Trophoblast cell (in vitro differentiated cells and primary cell): ENCODE measurements around the gene CFAP46.

Source experiments
- DNase-seq, 2 donors: peaks; one replicate each; pipeline ENCODE4 v3.0.0-alpha.2; 2016
- H2AFZ ChIP-seq: 2 replicates; pipeline ENCODE4 v1.6.1; 2013; ENCODE audit warnings: low read length, moderate library complexity, mild to moderate bottlenecking; ENCODE audit not compliant: insufficient read depth, poor library complexity
- H2AK5ac ChIP-seq: 2 replicates; pipeline ENCODE4 v1.6.1; 2013; ENCODE audit warnings: mild to moderate bottlenecking, low read length
- H2BK120ac ChIP-seq: 2 replicates; pipeline ENCODE4 v1.6.1; 2013; ENCODE audit warnings: low read length, mild to moderate bottlenecking, moderate library complexity; ENCODE audit not compliant: insufficient read depth, poor library complexity
- H2BK12ac ChIP-seq: 2 replicates; pipeline ENCODE4 v1.6.1; 2013; ENCODE audit warnings: mild to moderate bottlenecking, low read length, moderate library complexity
- H2BK5ac ChIP-seq: 2 replicates; pipeline ENCODE4 v1.6.1; 2013; ENCODE audit warnings: low read length, low read depth, moderate library complexity, mild to moderate bottlenecking; ENCODE audit not compliant: poor library complexity
- H3K14ac ChIP-seq: 2 replicates; pipeline ENCODE4 v1.6.1; 2013; ENCODE audit warnings: mild to moderate bottlenecking, low read length
- H3K18ac ChIP-seq: 2 replicates; pipeline ENCODE4 v1.6.1; 2013; ENCODE audit warnings: mild to moderate bottlenecking, low read length
- H3K23ac ChIP-seq: 2 replicates; pipeline ENCODE4 v1.6.1; 2013; ENCODE audit warnings: low read length
- H3K27ac ChIP-seq: 2 replicates; pipeline ENCODE4 v1.5.1; 2013; ENCODE audit warnings: low read depth, mild to moderate bottlenecking, inconsistent platforms, low read length, moderate library complexity
- H3K27me3 ChIP-seq: 2 replicates; pipeline ENCODE4 v1.6.1; 2013; ENCODE audit warnings: inconsistent platforms, mild to moderate bottlenecking, low read length, moderate library complexity; ENCODE audit not compliant: insufficient read depth
- H3K36me3 ChIP-seq, 2 experiments: 1 replicate in 1 of 2; 2 replicates in 1 of 2; pipeline ENCODE4 v1.6.1; 2013; ENCODE audit warnings: low read length in 2 of 2, mild to moderate bottlenecking in 2 of 2, moderate library complexity in 1 of 2; ENCODE audit not compliant: insufficient read depth in 2 of 2, control insufficient read depth in 1 of 2
- H3K4ac ChIP-seq: 2 replicates; pipeline ENCODE4 v1.6.1; 2013; ENCODE audit warnings: low read depth, mild to moderate bottlenecking, low read length, moderate library complexity
- H3K4me1 ChIP-seq, 2 experiments: 1 replicate in 1 of 2; 2 replicates in 1 of 2; pipeline ENCODE4 v1.6.1; 2013; ENCODE audit warnings: low read length in 2 of 2, mild to moderate bottlenecking in 2 of 2, moderate library complexity in 1 of 2; ENCODE audit not compliant: insufficient read depth in 2 of 2, control insufficient read depth in 1 of 2
- H3K4me2 ChIP-seq: 2 replicates; pipeline ENCODE4 v1.6.1; 2013; ENCODE audit warnings: inconsistent platforms, mild to moderate bottlenecking, low read length, moderate library complexity
- H3K4me3 ChIP-seq: 2 replicates; pipeline ENCODE4 v1.5.1; 2013; ENCODE audit warnings: mild to moderate bottlenecking, low read depth, low read length, inconsistent platforms
- H3K79me1 ChIP-seq: one replicate; pipeline ENCODE4 v1.6.1; 2013; ENCODE audit warnings: low read length
- H3K79me2 ChIP-seq: 2 replicates; pipeline ENCODE4 v1.6.1; 2013; ENCODE audit warnings: low read length, mild to moderate bottlenecking; ENCODE audit not compliant: control insufficient read depth, insufficient read depth, poor library complexity
- H3K9ac ChIP-seq: 2 replicates; pipeline ENCODE4 v1.6.1; 2013; ENCODE audit warnings: mild to moderate bottlenecking, low read length
- H3K9me3 ChIP-seq: 2 replicates; pipeline ENCODE4 v1.6.1; 2013; ENCODE audit warnings: low read depth, mild to moderate bottlenecking, control low read depth, inconsistent platforms, low read length; ENCODE audit not compliant: insufficient read depth
- H4K12ac ChIP-seq: 2 replicates; pipeline ENCODE4 v1.6.1; 2013; ENCODE audit warnings: low read depth, mild to moderate bottlenecking, low read length, moderate library complexity
- H4K8ac ChIP-seq: 2 replicates; pipeline ENCODE4 v1.6.1; 2013; ENCODE audit warnings: low read depth, mild to moderate bottlenecking, low read length, moderate library complexity
- H4K91ac ChIP-seq: one replicate; pipeline ENCODE4 v1.6.1; 2013; ENCODE audit warnings: low read depth, mild to moderate bottlenecking, low read length, moderate library complexity
- WGBS: extraction: QIAGEN DNeasy Blood & Tissue Kit; methylation state at CpG from one replicate; pipeline ENCODE4 v1.1.7; 2013; ENCODE audit warnings: missing lambda C conversion rate; ENCODE audit not compliant: insufficient read length, insufficient coverage; ENCODE audit errors: extremely low coverage; 5-methylcytosine and 5-hydroxymethylcytosine counted together

Gene CFAP46

GRCh38 chr10:132939378-132939955, 2.9 kb downstream of the CFAP46 start:
- Histone ChIP-seq H3K27ac (no peak overlapping the region), H4K12ac (no peak overlapping the region), H2AFZ (no peak overlapping the region), H3K4me1 (peaks cover 0 to 2% of the 10 kb centered on the region in 2 experiments), H2BK5ac (no peak overlapping the region), H3K27me3 (no peaks in the 10 kb centered on the region), H3K14ac (no peak overlapping the region), H4K8ac (no peak overlapping the region), H3K18ac (no peak overlapping the region), H3K4me3 (no peak overlapping the region), H2BK12ac (no peak overlapping the region), H3K9me3 (peaks cover 2% of the 10 kb centered on the region), H3K4ac (no peak overlapping the region), H3K23ac (no peak overlapping the region), H3K36me3 (no peaks in the 10 kb centered on the region), H2AK5ac (no peak overlapping the region), H3K9ac (no peak overlapping the region), H3K79me1 (no peaks in the 10 kb centered on the region), H4K91ac (no peak overlapping the region), H3K79me2 (no peaks in the 10 kb centered on the region), H3K4me2 (no peak overlapping the region), H2BK120ac (no peak overlapping the region)
- no CpG with 5 or more reads among the region's 15 CpGs for WGBS
- no peak for DNase-seq

- Histone ChIP-seq H4K91ac (no peak overlapping the region), H3K14ac (no peak overlapping the region), H3K4me3 (no peak overlapping the region), H3K79me1 (no peaks in the 10 kb centered on the region), H3K4me1 (peaks cover 0 to 2% of the 10 kb centered on the region in 2 experiments), H2AFZ (no peak overlapping the region), H3K23ac (no peak overlapping the region), H2AK5ac (no peak overlapping the region), H4K12ac (no peak overlapping the region), H3K36me3 (no peaks in the 10 kb centered on the region), H3K27me3 (no peaks in the 10 kb centered on the region), H2BK5ac (no peak overlapping the region), H2BK120ac (no peak overlapping the region), H4K8ac (no peak overlapping the region), H2BK12ac (no peak overlapping the region), H3K9ac (no peak overlapping the region), H3K27ac (no peak overlapping the region), H3K79me2 (no peaks in the 10 kb centered on the region), H3K18ac (no peak overlapping the region), H3K9me3 (peaks cover 2% of the 10 kb centered on the region), H3K4me2 (no peak overlapping the region), H3K4ac (no peak overlapping the region)
- DNase-seq, result no peak
- no CpG with 5 or more reads among the region's 27 CpGs for WGBS
Measured at GRCh38 chr10:132938472-132939339, 3.7 kb downstream of the CFAP46 start.

GRCh38 chr10:132937861-132938260, 4.5 kb downstream of the CFAP46 start:
- Histone ChIP-seq H2AFZ (no peak overlapping the region), H3K4me3 (no peak overlapping the region), H3K23ac (no peak overlapping the region), H3K4me2 (no peak overlapping the region), H3K36me3 (no peaks in the 10 kb centered on the region), H4K8ac (no peak overlapping the region), H3K27me3 (no peaks in the 10 kb centered on the region), H2AK5ac (no peak overlapping the region), H3K79me2 (no peaks in the 10 kb centered on the region), H3K27ac (no peak overlapping the region), H4K91ac (no peak overlapping the region), H4K12ac (no peak overlapping the region), H3K79me1 (no peaks in the 10 kb centered on the region), H3K18ac (no peak overlapping the region), H2BK12ac (no peak overlapping the region), H2BK5ac (no peak overlapping the region), H3K14ac (no peak overlapping the region), H3K4me1 (peaks cover 0 to under 1% of the 10 kb centered on the region in 2 experiments), H3K9me3 (peaks cover 3% of the 10 kb centered on the region), H2BK120ac (no peak overlapping the region), H3K9ac (no peak overlapping the region), H3K4ac (no peak overlapping the region)
- no peak for DNase-seq
- WGBS, result no CpG with 5 or more reads among the region's 19 CpGs

- Histone ChIP-seq H3K18ac (no peak overlapping the region), H3K79me2 (no peaks in the 10 kb centered on the region), H2AFZ (no peak overlapping the region), H3K14ac (no peak overlapping the region), H3K27ac (no peak overlapping the region), H3K4me3 (no peak overlapping the region), H3K4ac (no peak overlapping the region), H3K79me1 (no peaks in the 10 kb centered on the region), H3K23ac (peak overlapping the region; percentile 67), H3K9ac (no peak overlapping the region), H3K4me1 (no peaks in the 10 kb centered on the region), H2AK5ac (no peak overlapping the region), H3K9me3 (peaks cover 3% of the 10 kb centered on the region), H3K27me3 (no peaks in the 10 kb centered on the region), H4K12ac (no peak overlapping the region), H4K91ac (no peak overlapping the region), H4K8ac (no peak overlapping the region), H3K36me3 (no peaks in the 10 kb centered on the region), H2BK12ac (no peak overlapping the region), H2BK120ac (no peak overlapping the region), H3K4me2 (no peak overlapping the region), H2BK5ac (no peak overlapping the region)
- DNase-seq, result no peak
- WGBS, result no CpG with 5 or more reads among the region's 6 CpGs
Measured at GRCh38 chr10:132934953-132935352, 7.4 kb downstream of the CFAP46 start.
